ENCODE data around the gene TMEM39B. TPM values are rescaled to one million over a fixed set of nuclear protein-coding genes. Genes with fewer than 3 reads are reported as not detected.
"Not testable (repeated sequence)": the region's sequence is repeated elsewhere in the genome, so short reads cannot be mapped to it uniquely, and the experiment has no call there.

The TMEM39B gene
- 21.9 TPM for total RNA-seq

- peak; percentile 94 for DNase-seq (ENCODE audit: low spot score)
These were observed at the start of gene TMEM39B for GRCh38 chr1:32072622-32073298. Gene TMEM39B, plus strand, starts transcription at chr1:32072939. Its CDS starts 109 bp downstream, at chr1:32073048.

- DNase-seq (ENCODE audit: low spot score) = no peak
These were observed 49.4 kb upstream of the TMEM39B start for GRCh38 chr1:32023351-32023750.

DNA sequence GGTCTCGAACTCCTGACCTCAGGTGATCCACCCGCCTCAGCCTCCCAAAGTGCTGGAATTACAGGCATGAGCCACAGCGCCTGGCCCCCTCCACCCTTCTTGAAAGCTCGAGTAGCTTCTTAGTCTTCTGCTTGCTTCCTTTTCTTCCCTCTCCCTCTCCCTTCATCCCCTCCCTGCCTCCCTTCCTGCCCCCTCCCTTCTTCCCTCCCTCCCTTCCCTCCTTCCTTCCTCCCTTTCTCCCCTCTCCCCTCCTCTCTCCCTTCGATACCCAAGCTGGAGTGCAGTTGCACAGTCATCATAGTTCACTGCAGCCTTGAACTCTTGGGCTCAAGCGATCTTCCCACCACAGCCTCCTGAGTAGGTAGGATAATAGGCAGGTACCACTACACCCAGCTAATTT lies 47.2 kb upstream of the TMEM39B start:
- no peak for DNase-seq (ENCODE audit: low spot score)

GRCh38 chr1:32028746-32029145 lies 44.0 kb upstream of the TMEM39B start:
- DNase-seq (ENCODE audit: low spot score) = no peak

DNA sequence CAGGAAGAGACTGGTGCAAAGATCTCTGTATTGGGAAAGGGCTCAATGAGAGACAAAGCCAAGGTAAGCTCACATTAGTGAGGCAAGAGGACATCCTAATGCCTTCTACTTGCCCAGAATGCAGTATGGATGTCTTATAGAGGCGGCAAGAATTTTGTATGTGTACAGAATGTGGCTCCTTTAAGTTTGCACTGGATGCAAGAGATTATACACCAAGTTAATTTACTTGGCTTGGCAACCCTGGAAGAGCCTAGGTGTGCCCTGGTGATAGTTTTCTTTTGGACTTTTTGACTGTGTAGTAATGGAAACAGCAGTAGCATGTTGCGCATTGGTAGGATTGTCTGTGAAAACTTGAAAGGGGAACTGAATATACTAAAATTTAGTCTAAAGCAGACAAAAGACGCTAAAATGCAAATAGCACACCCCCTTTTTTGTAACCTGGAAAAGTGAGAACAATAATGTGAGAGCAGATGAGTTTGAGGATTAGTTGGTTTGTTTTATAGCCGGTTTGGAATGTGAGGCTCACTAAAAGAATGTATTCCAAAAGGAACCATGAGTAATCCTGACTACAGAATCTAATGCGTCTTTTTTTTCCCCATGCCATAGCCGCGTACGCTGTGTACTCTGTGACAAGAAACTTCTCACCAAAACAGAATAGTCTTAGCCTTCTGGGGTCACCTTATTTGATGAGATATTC lies 41.0 kb upstream of the TMEM39B start:
- DNase-seq (ENCODE audit: low spot score) = no peak

GRCh38 chr1:32032275-32032615 lies 40.5 kb upstream of the TMEM39B start:
- no peak for DNase-seq (ENCODE audit: low spot score)

DNA sequence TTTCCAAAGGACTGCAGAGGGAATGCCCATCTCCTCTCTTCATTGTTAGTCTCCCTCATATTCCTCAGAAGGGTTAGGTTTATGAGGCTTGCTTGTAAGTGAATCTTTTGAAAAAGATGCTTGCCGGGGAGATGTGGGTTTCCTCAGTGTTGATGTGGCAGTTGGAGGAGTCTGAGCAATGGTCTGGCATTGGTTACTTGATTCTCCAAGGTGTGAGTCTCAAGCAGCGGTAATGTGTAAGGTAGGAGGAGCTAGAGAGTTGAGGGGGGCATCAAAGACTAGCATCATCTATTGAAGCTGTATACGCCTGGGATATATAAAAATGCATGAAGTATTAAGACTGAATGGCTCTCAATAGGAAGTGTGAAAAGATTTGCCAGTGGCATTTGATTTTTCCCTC lies 37.6 kb upstream of the TMEM39B start:
- no peak for DNase-seq (ENCODE audit: low spot score)

DNA sequence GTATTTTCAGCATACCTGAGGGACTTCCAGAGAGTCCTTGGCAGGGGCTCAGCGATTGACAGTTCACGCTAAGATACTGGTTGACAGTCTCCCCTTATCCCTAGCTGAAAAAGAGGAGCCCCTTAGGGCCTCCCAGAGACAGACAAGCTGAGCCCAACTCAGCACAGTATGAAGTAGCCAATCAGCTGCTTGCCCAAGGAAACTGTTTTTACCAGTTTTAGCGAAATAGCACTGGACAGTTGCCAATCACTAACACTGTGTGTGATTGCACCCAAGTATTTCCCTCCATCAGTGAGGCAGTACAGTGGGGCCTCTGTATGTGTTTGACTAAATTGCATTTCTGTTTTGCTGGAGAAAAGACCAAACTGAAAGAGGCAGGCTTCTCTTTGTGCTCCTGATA lies 32.0 kb upstream of the TMEM39B start:
- no peak for DNase-seq (ENCODE audit: low spot score)

GRCh38 chr1:32042330-32042729 lies 30.4 kb upstream of the TMEM39B start:
- DNase-seq (ENCODE audit: low spot score) = no peak

- no peak for DNase-seq (ENCODE audit: low spot score)
These were observed 28.5 kb upstream of the TMEM39B start for GRCh38 chr1:32044234-32044633.

- no peak for DNase-seq (ENCODE audit: low spot score)
These were observed 27.0 kb upstream of the TMEM39B start for GRCh38 chr1:32045772-32046171.

- DNase-seq (ENCODE audit: low spot score) = no peak
These were observed 25.0 kb upstream of the TMEM39B start for GRCh38 chr1:32047701-32048100.

- no peak for DNase-seq (ENCODE audit: low spot score)
These were observed 24.3 kb upstream of the TMEM39B start for GRCh38 chr1:32048440-32048839.

DNA sequence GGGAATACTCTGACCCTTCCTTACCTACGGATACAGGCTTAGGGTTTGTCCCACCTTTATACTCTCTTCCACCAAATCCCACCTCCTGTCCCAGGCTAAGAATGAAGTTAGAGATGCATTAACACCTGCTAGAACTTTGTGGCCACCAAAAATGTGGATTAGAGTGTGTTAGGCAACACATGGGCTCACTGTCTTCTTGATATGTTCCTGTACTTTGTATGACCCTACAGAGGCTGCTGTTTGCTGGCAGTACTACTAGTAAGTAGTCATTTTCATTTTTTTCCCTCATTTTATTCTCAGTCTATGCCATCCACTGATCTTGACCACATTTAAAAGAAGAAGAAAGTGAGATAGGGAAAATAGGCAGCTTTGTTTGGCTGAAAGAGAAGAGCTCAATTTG lies 21.0 kb upstream of the TMEM39B start:
- DNase-seq (ENCODE audit: low spot score) = no peak

DNA sequence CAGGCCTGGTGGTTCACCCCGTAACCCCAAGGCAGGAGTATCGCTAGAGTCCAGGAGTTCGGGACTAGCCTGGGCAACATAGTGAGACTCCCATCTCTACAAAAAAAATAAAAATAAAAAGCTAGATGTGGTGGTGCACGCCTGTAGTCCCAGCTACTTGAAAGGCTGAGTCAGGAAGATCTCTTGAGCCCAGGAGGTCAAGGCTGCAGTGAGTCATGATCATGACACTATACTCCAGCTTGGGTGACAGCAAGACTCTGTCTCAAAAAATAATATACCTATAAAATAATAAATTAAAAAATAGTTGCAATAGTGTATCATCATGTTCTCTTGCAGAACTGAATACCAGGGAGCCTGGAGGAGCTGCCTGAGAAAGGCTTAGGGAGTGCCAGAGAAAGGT lies 19.9 kb upstream of the TMEM39B start:
- no peak for DNase-seq (ENCODE audit: low spot score)

DNA sequence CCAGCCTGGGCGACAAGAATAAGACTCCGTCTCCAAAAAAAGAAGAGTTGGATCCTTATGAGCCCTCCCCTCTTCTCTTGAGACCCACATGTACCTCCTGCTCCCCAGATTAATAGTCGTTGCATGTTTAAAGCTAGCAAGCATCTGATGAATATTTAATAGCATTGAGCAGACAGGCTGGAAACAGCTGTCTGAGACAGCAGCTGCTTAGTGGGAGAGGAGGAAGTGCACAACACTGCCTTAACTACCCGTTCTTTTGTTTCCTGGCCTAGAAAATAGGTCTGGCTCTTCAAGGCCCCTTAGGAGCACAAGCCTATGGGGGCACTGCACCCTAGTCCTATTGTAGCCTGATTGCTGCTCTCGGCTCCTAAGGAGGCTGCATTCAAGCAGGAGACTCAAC lies 17.3 kb upstream of the TMEM39B start:
- DNase-seq (ENCODE audit: low spot score) = no peak

DNA sequence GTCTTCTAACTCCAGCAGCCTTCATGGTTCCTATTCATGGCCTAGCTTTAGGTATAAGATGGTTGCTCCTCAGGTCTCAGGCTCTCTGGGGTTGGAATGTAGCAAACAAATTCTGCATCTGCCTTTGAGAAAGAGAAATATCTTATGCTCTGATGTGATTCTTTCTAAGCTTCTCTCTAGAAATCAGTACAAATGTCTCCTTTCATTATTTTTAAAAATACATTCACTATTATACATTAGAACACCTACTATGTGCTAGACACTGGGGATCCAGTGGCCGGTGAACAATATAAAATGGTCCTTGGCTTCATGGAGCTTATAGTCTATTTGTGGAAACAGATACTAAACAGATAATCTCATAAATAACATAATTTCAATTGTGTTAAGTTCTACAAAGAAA lies 16.1 kb upstream of the TMEM39B start:
- DNase-seq (ENCODE audit: low spot score) = no peak

- no peak for DNase-seq (ENCODE audit: low spot score)
These were observed 11.8 kb upstream of the TMEM39B start for GRCh38 chr1:32060914-32061313.

- no peak for DNase-seq (ENCODE audit: low spot score)
These were observed 9.9 kb upstream of the TMEM39B start for GRCh38 chr1:32062867-32063230.

DNA sequence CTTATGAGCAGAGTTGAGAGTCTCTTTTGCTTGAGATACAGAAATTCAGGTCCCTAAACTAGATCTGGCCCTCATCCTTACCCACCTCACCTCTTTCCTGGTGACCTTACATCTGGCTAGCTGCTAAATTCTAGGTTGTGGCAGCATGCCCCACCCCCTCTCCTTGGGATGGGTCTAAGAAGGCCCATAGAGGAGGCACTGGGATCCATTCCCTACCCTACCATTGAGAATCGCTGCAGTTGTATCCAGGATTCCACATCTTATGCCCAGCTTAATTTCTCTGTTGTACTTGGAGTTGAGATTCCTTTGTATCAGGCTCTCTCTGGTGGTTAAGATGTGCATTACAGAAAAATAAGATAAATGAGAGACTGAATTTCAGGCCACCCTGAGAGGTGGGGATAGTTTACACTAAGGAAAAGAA lies 9.5 kb upstream of the TMEM39B start:
- no peak for DNase-seq (ENCODE audit: low spot score)

DNA sequence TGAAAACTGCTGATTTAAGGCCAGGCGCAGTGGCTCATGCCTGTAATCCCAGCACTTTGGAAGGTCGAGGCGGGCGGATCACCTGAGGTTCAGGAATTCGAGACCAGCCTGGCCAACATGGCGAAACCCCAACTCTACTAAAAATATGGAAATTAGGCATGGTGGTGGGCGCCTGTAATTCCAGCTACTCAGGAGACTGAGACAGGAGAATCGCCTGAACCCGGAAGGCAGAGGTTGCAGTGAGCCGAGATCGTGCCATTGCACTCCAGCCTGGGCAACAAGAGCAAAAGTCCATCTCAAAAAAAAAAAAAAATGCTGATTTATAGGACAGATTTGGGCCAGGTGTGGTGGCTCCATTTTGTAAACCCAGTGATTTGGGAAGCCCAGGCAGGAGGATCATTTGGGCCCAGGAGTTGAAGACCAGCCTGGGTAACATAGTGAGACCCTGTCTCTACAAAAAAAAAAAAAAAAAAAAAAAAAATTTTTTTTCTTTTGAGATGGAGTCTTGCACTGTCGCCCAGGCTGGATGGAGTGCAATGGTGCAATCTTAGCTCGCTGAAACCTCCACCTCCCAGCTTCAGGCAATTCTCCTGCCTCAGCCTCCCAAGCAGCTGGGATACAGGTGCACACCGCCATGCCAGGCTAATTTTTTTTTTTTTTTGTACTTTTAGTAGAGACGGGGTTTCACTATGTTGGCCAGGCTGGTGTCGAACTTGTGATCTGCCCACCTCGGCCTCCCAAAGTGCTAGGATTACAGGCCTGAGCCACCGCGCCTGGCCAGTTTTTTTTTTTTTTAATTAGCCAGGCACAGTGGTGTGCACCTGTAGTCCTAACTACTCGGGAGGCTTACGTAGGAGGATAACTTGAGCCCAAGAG lies 6.9 kb upstream of the TMEM39B start:
- DNase-seq (ENCODE audit: low spot score) = not testable (repeated sequence)

DNA sequence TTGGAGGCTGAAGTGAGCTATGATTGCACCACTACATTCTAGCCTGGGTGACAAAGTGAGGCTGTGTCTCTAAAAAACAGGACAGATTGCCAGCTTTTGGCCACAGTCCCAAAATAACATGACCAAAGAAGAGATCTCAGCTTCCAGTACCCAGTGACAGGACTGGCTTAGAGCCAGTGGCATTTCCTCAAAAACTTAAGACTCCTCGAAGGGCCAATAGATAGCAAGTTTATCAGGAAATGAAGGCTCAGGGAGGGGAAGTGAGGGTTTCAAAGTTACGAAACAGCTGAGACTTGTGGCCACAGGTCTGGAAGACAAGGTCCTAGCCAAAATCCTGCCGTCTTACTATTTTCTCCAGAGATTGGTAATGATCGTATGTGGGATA lies 6.3 kb upstream of the TMEM39B start:
- DNase-seq (ENCODE audit: low spot score) = peak; percentile 88

Measured in ureter (tissue), 1 donor.